HG02759 (cell line): ENCODE measurements around the gene FHIP1A.
A peak's percentile ranks its signal among the peaks of the same experiment; 100 is the strongest.

Experiments used
- ATAC-seq: cut with Tn5 transposase; IDR thresholded peaks from one replicate; pipeline ENCODE4 v1.9.1; 2021; ENCODE audit warnings: mild to moderate bottlenecking, moderate library complexity; ENCODE audit not compliant: unreplicated experiment

Gene FHIP1A

GRCh38 chr4:151417766-151418376, 8.9 kb downstream of the FHIP1A start:
- ATAC-seq, result no peak

- no peak for ATAC-seq
Measured at GRCh38 chr4:151418385-151418784, 9.4 kb downstream of the FHIP1A start.

GRCh38 chr4:151418856-151419255, 9.9 kb downstream of the FHIP1A start:
- no peak for ATAC-seq

- no peak for ATAC-seq
Measured at GRCh38 chr4:151420250-151420807, 11.4 kb downstream of the FHIP1A start.

GRCh38 chr4:151422854-151423253, 13.9 kb downstream of the FHIP1A start:
- ATAC-seq, result no peak

- ATAC-seq, result no peak
Measured at GRCh38 chr4:151426513-151426912, 17.5 kb downstream of the FHIP1A start.

GRCh38 chr4:151427266-151427665, 18.3 kb downstream of the FHIP1A start:
- ATAC-seq, result no peak

- ATAC-seq, result no peak
Measured at GRCh38 chr4:151428346-151428745, 19.4 kb downstream of the FHIP1A start.

GRCh38 chr4:151429957-151430570, 21.1 kb downstream of the FHIP1A start:
- peak; percentile 60 for ATAC-seq

- ATAC-seq, result no peak
Measured at GRCh38 chr4:151430740-151431457, 21.9 kb downstream of the FHIP1A start.

- no peak for ATAC-seq
Measured at GRCh38 chr4:151431728-151432127, 22.8 kb downstream of the FHIP1A start.

GRCh38 chr4:151432654-151433053, 23.7 kb downstream of the FHIP1A start:
- ATAC-seq, result no peak

- no peak for ATAC-seq
Measured at GRCh38 chr4:151434183-151434860, 25.3 kb downstream of the FHIP1A start.

- no peak for ATAC-seq
Measured at GRCh38 chr4:151436093-151436518, 27.1 kb downstream of the FHIP1A start.

GRCh38 chr4:151437505-151437904, 28.5 kb downstream of the FHIP1A start:
- ATAC-seq, result no peak

GRCh38 chr4:151438154-151438553, 29.2 kb downstream of the FHIP1A start:
- ATAC-seq, result no peak

GRCh38 chr4:151439320-151439719, 30.3 kb downstream of the FHIP1A start:
- peak; percentile 67 for ATAC-seq

GRCh38 chr4:151442002-151442401, 33.0 kb downstream of the FHIP1A start:
- ATAC-seq, result no peak

- no peak for ATAC-seq
Measured at GRCh38 chr4:151443247-151443646, 34.3 kb downstream of the FHIP1A start.

GRCh38 chr4:151443752-151444151, 34.8 kb downstream of the FHIP1A start:
- ATAC-seq, result no peak

- no peak for ATAC-seq
Measured at GRCh38 chr4:151446208-151446607, 37.2 kb downstream of the FHIP1A start.
